ENCODE data around the gene KCNQ5.

The KCNQ5 gene

GRCh38 chr6:73000460-73000859 lies 378.6 kb downstream of the KCNQ5 start:
- TF ChIP-seq, protein P1, sequence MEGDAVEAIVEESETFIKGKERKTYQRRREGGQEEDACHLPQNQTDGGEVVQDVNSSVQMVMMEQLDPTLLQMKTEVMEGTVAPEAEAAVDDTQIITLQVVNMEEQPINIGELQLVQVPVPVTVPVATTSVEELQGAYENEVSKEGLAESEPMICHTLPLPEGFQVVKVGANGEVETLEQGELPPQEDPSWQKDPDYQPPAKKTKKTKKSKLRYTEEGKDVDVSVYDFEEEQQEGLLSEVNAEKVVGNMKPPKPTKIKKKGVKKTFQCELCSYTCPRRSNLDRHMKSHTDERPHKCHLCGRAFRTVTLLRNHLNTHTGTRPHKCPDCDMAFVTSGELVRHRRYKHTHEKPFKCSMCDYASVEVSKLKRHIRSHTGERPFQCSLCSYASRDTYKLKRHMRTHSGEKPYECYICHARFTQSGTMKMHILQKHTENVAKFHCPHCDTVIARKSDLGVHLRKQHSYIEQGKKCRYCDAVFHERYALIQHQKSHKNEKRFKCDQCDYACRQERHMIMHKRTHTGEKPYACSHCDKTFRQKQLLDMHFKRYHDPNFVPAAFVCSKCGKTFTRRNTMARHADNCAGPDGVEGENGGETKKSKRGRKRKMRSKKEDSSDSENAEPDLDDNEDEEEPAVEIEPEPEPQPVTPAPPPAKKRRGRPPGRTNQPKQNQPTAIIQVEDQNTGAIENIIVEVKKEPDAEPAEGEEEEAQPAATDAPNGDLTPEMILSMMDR (IDR thresholded peaks at IDR 0.05; ENCODE audit: low read depth, low read length, poor library complexity, severe bottlenecking): no peak
- TF ChIP-seq EZH2phosphoT487 (IDR thresholded peaks at IDR 0.05; ENCODE audit: borderline replicate concordance, low read length): no peak
- Histone ChIP-seq H3K9me2 (replicated peaks; ENCODE audit: control insufficient read depth, low read length) (no peaks in the 10 kb centered on the region), H3K9me3 (ENCODE audit: control insufficient read depth, insufficient read depth, low read length) (no peaks in the 10 kb centered on the region), H3K27me3 (ENCODE audit: control insufficient read depth, low read length) (no peaks in the 10 kb centered on the region), H3K4me1 (ENCODE audit: control insufficient read depth, low read length) (no peaks in the 10 kb centered on the region), H3K79me2 (ENCODE audit: control insufficient read depth, low read length) (no peaks in the 10 kb centered on the region), H3K27ac (ENCODE audit: low read depth, low read length) (no peak overlapping the region), H4K20me1 (ENCODE audit: control insufficient read depth, insufficient read depth, low read depth, low read length) (no peaks in the 10 kb centered on the region), H3K4me2 (ENCODE audit: low read length) (no peak overlapping the region), H3F3A (ENCODE audit: control insufficient read depth, insufficient read depth) (no peaks in the 10 kb centered on the region), H3K4me3 (ENCODE audit: low read length) (no peak overlapping the region), H3K36me3 (ENCODE audit: control insufficient read depth, low read length) (peaks cover 12% of the 10 kb centered on the region)

DNA sequence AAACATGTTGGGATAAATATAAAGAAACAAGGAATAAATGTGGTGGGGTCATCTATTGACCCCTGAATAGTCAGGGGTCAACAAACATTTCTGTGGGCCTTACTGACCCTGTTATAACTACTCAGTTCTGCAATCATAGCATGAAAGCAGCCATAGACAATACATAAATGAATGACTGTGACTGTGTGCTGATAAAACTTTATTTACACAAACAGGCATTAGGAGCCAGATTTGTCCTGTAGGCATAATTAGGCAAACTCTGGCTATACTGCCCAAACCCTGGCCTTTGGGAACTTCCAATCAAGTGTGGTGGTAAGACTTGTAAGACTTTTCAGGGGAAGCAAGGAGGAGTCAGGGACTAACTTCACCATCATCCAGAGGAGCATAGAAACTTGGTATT lies 380.7 kb downstream of the KCNQ5 start:
- Histone ChIP-seq H3K36me3 (ENCODE audit: control insufficient read depth, low read length) (peaks cover 24% of the 10 kb centered on the region), H3K9me2 (replicated peaks; ENCODE audit: control insufficient read depth, low read length) (no peaks in the 10 kb centered on the region)
- TF ChIP-seq, protein P1 (IDR thresholded peaks at IDR 0.05; ENCODE audit: low read depth, low read length, poor library complexity, severe bottlenecking): no peak
- no peak for TF ChIP-seq EZH2phosphoT487 (IDR thresholded peaks at IDR 0.05; ENCODE audit: borderline replicate concordance, low read length)

DNA sequence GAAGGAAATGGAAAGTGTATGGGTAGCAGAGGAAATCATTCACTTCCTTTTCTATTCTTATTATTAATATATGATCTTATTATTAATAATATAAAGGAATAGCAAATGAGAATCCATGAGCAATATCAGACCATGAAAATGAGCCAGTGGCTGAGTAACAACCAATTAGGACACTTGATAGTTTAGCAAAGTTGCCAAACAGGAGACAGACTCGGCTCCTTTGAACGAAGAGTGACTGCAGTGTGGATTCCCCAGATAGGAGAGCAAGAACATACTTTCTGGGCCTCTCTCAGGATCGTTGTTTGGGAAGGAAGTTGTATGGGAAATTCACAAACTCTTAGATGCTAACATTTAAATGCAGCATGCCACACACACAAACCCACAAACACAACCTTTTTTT lies 381.4 kb downstream of the KCNQ5 start:
- H3K9me2 ChIP-seq (replicated peaks; ENCODE audit: control insufficient read depth, low read length): no peaks in the 10 kb centered on the region
- H3K4me1 ChIP-seq (ENCODE audit: control insufficient read depth, low read length): no peaks in the 10 kb centered on the region
- H3K36me3 ChIP-seq (ENCODE audit: control insufficient read depth, low read length): peaks cover 30% of the 10 kb centered on the region
- H3K27ac ChIP-seq (ENCODE audit: low read depth, low read length): no peak overlapping the region
- H3F3A ChIP-seq (ENCODE audit: control insufficient read depth, insufficient read depth): no peaks in the 10 kb centered on the region
- H4K20me1 ChIP-seq (ENCODE audit: control insufficient read depth, insufficient read depth, low read depth, low read length): no peaks in the 10 kb centered on the region
- H3K4me3 ChIP-seq (ENCODE audit: low read length): no peak overlapping the region
- H3K9me3 ChIP-seq (ENCODE audit: control insufficient read depth, insufficient read depth, low read length): peaks cover 11% of the 10 kb centered on the region; the same call in 1 of the 2 replicates
- TF ChIP-seq, protein P1 (IDR thresholded peaks at IDR 0.05; ENCODE audit: low read depth, low read length, poor library complexity, severe bottlenecking): no peak
- TF ChIP-seq EZH2phosphoT487 (IDR thresholded peaks at IDR 0.05; ENCODE audit: borderline replicate concordance, low read length): no peak
- no peaks in the 10 kb centered on the region for H3K79me2 ChIP-seq (ENCODE audit: control insufficient read depth, low read length)
- H3K27me3 ChIP-seq (ENCODE audit: control insufficient read depth, low read length): no peaks in the 10 kb centered on the region
- H3K4me2 ChIP-seq (ENCODE audit: low read length): no peak overlapping the region

More for the DNA sequence above, 380.7 kb downstream of the KCNQ5 start:
- H3F3A ChIP-seq (ENCODE audit: control insufficient read depth, insufficient read depth): no peaks in the 10 kb centered on the region
- H3K9me3 ChIP-seq (ENCODE audit: control insufficient read depth, insufficient read depth, low read length): peaks cover 8% of the 10 kb centered on the region; the same call in 1 of the 2 replicates
- no peak overlapping the region for H3K4me3 ChIP-seq (ENCODE audit: low read length)
- no peaks in the 10 kb centered on the region for H3K4me1 ChIP-seq (ENCODE audit: control insufficient read depth, low read length)
- H3K27ac ChIP-seq (ENCODE audit: low read depth, low read length): no peak overlapping the region
- H3K4me2 ChIP-seq (ENCODE audit: low read length): no peak overlapping the region
- no peaks in the 10 kb centered on the region for H3K79me2 ChIP-seq (ENCODE audit: control insufficient read depth, low read length)
- no peaks in the 10 kb centered on the region for H3K27me3 ChIP-seq (ENCODE audit: control insufficient read depth, low read length)
- no peaks in the 10 kb centered on the region for H4K20me1 ChIP-seq (ENCODE audit: control insufficient read depth, insufficient read depth, low read depth, low read length)

All from DOHH2 (cell line).